Measurements from ENCODE around the gene ENPP3.

The ENPP3 gene

GRCh38 chr6:131687022-131687421 is 49.9 kb downstream of the ENPP3 start:
- Histone ChIP-seq H3K4me3 (ENCODE audit: low read depth, low read length) (no peak overlapping the region), H3K4me1 (ENCODE audit: control insufficient read depth, insufficient read depth, low read length) (no peaks in the 10 kb centered on the region), H3K36me3 (ENCODE audit: control insufficient read depth in 2 of 2, insufficient read depth in 1 of 2, low read length in 2 of 2) (no peaks in the 10 kb centered on the region), H3K27ac (ENCODE audit: extremely low read depth, low read depth, low read length) (no peak overlapping the region), H3K9me3 (ENCODE audit: control insufficient read depth, insufficient read depth, low read depth, low read length) (no peaks in the 10 kb centered on the region)
- ChIA-PET CTCF (interaction anchor here (0.6 to 1.1 kb wide), 5 partner anchors 42 to 223 kb away, joined by 3 to 6 read pairs (median 3); no protein-coding TSS in a partner anchor), POLR2A (no interaction called here)
- TF ChIP-seq ZNF426 (tag by site-specific recombination; IDR thresholded peaks at IDR 0.05): no peak
- no peak for TF ChIP-seq ZBTB10 (tag by site-specific recombination; IDR thresholded peaks at IDR 0.05)
- TF ChIP-seq ZBTB26 (tag by site-specific recombination; optimal IDR thresholded peaks at IDR 0.05): no peak
- no peak for TF ChIP-seq ZNF354C (tag by site-specific recombination; IDR thresholded peaks at IDR 0.05; ENCODE audit: borderline replicate concordance, low read depth)
- TF ChIP-seq ZNF2 (tag by site-specific recombination; IDR thresholded peaks at IDR 0.05): no peak
- TF ChIP-seq ZNF677 (tag by site-specific recombination; IDR thresholded peaks at IDR 0.05): no peak
- no peak for TF ChIP-seq ZNF398 (tag by site-specific recombination; IDR thresholded peaks at IDR 0.05)
- TF ChIP-seq ZNF335 (tag by site-specific recombination; conservative IDR thresholded peaks at IDR 0.05): no peak
- TF ChIP-seq ZNF596 (tag by site-specific recombination; IDR thresholded peaks at IDR 0.05): no peak
- TF ChIP-seq ZNF112 (tag by site-specific recombination; IDR thresholded peaks at IDR 0.05): no peak
- TF ChIP-seq ZNF777 (tag by site-specific recombination; IDR thresholded peaks at IDR 0.05; ENCODE audit: borderline replicate concordance): no peak
- TF ChIP-seq ZNF660 (tag by site-specific recombination; IDR thresholded peaks at IDR 0.05): no peak
- no peak for TF ChIP-seq ZNF555 (tag by site-specific recombination; conservative IDR thresholded peaks at IDR 0.05)
- TF ChIP-seq ZNF530 (tag by site-specific recombination; IDR thresholded peaks at IDR 0.05; ENCODE audit: low read depth): no peak
- no peak for TF ChIP-seq ZNF473 (tag by site-specific recombination; IDR thresholded peaks at IDR 0.05)
- TF ChIP-seq ZNF561 (tag by site-specific recombination; IDR thresholded peaks at IDR 0.05; ENCODE audit: borderline replicate concordance): no peak
- TF ChIP-seq ZSCAN5A (tag by site-specific recombination; IDR thresholded peaks at IDR 0.05): no peak

GRCh38 chr6:131688286-131688685 is 51.2 kb downstream of the ENPP3 start:
- CTCF ChIA-PET: interaction anchor here (1.3 to 1.6 kb wide), 2 partner anchors 14 to 227 kb away, joined by 5 to 9 read pairs; no protein-coding TSS in a partner anchor
- H3K4me1 ChIP-seq (ENCODE audit: control insufficient read depth, insufficient read depth, low read length): no peaks in the 10 kb centered on the region

More at GRCh38 chr6:131688286-131688685, 51.2 kb downstream of the ENPP3 start:
- no peak overlapping the region for H3K4me3 ChIP-seq (ENCODE audit: low read depth, low read length)
- POLR2A ChIA-PET: no interaction called here
- no peaks in the 10 kb centered on the region for H3K9me3 ChIP-seq (ENCODE audit: control insufficient read depth, insufficient read depth, low read depth, low read length)
- TF ChIP-seq ZNF311 (tag by site-specific recombination; IDR thresholded peaks at IDR 0.05; ENCODE audit: borderline replicate concordance): no peak
- no peak overlapping the region for H3K27ac ChIP-seq (ENCODE audit: extremely low read depth, low read depth, low read length)
- H3K36me3 ChIP-seq (ENCODE audit: control insufficient read depth in 2 of 2, insufficient read depth in 1 of 2, low read length in 2 of 2): no peaks in the 10 kb centered on the region
